HepG2 (cell line): Measurements from ENCODE around the gene TMEM187. TPM values are rescaled to one million over a fixed set of nuclear protein-coding genes. Genes with fewer than 3 reads are reported as not detected.

Experiments used
- ATAC-seq: fragments of 200-7000 bp; cut with Tn5 transposase; 3 replicates; pipeline ENCODE4 v1.9.1; 2020; ENCODE audit warnings: mild to moderate bottlenecking, moderate library complexity
- BruUV-seq: library from RNA; stranded (reverse); fragments of 400-500 nt; replicated peaks from 2 replicates; lab custom pipeline; 2021; lab: Mats Ljungman, UMichigan
- CTCF ChIA-PET: fragments of 300-600 bp; formaldehyde crosslinking; extraction: SDS; loops from one replicate; lab custom pipeline; 2021; ENCODE audit warnings: low total read pairs, inconsistent platforms, low intra/inter-chr PET ratio; lab: Yijun Ruan, JAX
- POLR2A ChIA-PET: fragments of 350-600 bp; sonication (Branson Sonifier 250); formaldehyde crosslinking; loops from one replicate; lab custom pipeline; 2020; ENCODE audit warnings: antibody characterized with exemption, inconsistent platforms; lab: Yijun Ruan, JAX
- DNase-seq: peaks from one replicate; pipeline ENCODE4 v3.0.0-alpha.2; 2015; ENCODE audit warnings: low spot score
- FAIRE-seq: peaks from 3 replicates; lab custom pipeline; 2011; peaks lifted over from hg19 to GRCh38; lab: Jason Lieb, UNC
- H2AFZ ChIP-seq: one replicate; pipeline ENCODE4 v1.6.1; 2011; ENCODE audit warnings: low read length, inconsistent platforms
- H3K27ac ChIP-seq: fragments of 300-600 bp; 3 replicates; pipeline ENCODE4 v1.8.0; 2011; ENCODE audit warnings: mixed run types, mild to moderate bottlenecking, mixed read lengths, low read length, inconsistent platforms; ENCODE audit not compliant: insufficient read depth; ENCODE audit errors: extremely low read length
- H3K27me3 ChIP-seq, 2 experiments: fragments of 200-600 bp in 1 of 2; 2 replicates in 1 of 2; 3 replicates in 1 of 2; pipeline versions ENCODE4 v1.6.0 to v1.8.0; 2011; ENCODE audit warnings: low read length in 2 of 2, mild to moderate bottlenecking in 2 of 2, moderate library complexity in 2 of 2, inconsistent platforms in 1 of 2; ENCODE audit not compliant: insufficient read depth in 2 of 2, control insufficient read depth in 1 of 2
- H3K36me3 ChIP-seq, 2 experiments: fragments of 200-600 bp in 1 of 2; replicated peaks in 1 of 2; 2 replicates in 1 of 2; 3 replicates in 1 of 2; pipeline versions ENCODE4 v1.5.1 to v1.8.0; 2011; ENCODE audit warnings: low read length in 2 of 2, inconsistent platforms in 1 of 2; ENCODE audit not compliant: insufficient read depth in 2 of 2, control insufficient read depth in 1 of 2
- H3K4me1 ChIP-seq: 2 replicates; pipeline ENCODE4 v1.5.1; 2012; ENCODE audit warnings: low read length, inconsistent platforms; ENCODE audit not compliant: insufficient read depth
- H3K4me2 ChIP-seq: 2 replicates; pipeline ENCODE4 v1.6.0; 2011; ENCODE audit warnings: low read depth, low read length, inconsistent platforms
- H3K4me3 ChIP-seq, 3 experiments: fragments of 200-600 bp in 1 of 3; sonication (generic), shearing (Covaris generic) in 1 of 3; replicated peaks in 1 of 3; 2 replicates each; pipeline ENCODE4 v1.5.1; 2011 to 2016; ENCODE audit warnings: low read length in 3 of 3, inconsistent platforms in 2 of 3, low read depth in 2 of 3, mild to moderate bottlenecking in 2 of 3, control low read depth in 1 of 3, mixed read lengths in 1 of 3; ENCODE audit not compliant: insufficient read depth in 1 of 3
- H3K79me2 ChIP-seq: one replicate; pipeline ENCODE4 v1.6.1; 2011; ENCODE audit warnings: low read length, inconsistent platforms; ENCODE audit not compliant: insufficient read depth
- H3K9ac ChIP-seq: 2 replicates; pipeline ENCODE4 v1.6.0; 2011; ENCODE audit warnings: mild to moderate bottlenecking, low read depth, low read length, inconsistent platforms; ENCODE audit not compliant: insufficient read depth
- H3K9me3 ChIP-seq: 2 replicates; pipeline ENCODE4 v1.5.1; 2012; ENCODE audit warnings: mild to moderate bottlenecking, low read length
- H4K20me1 ChIP-seq: 2 replicates; pipeline ENCODE4 v1.6.0; 2011; ENCODE audit warnings: inconsistent platforms, mild to moderate bottlenecking, low read length, moderate library complexity; ENCODE audit not compliant: insufficient read depth
- FOXA1 ChIP-seq, 2 experiments: fragments of 450-650 bp in 1 of 2; sonication (generic) in 1 of 2; formaldehyde crosslinking in 1 of 2; IDR thresholded peaks; 2 replicates each; pipeline versions ENCODE4 v1.4.0 to v1.6.1; 2016 to 2020; ENCODE audit warnings: missing genetic modification reagents in 1 of 2
- HOXD1 ChIP-seq: sonication (generic); formaldehyde crosslinking; IDR thresholded peaks from 2 replicates; pipeline ENCODE4 v1.5.0; 2020; ENCODE audit warnings: missing genetic modification reagents
- KDM6A ChIP-seq: IDR thresholded peaks from 2 replicates; pipeline ENCODE4 v1.6.1; 2016; ENCODE audit warnings: low read depth
- KMT2A ChIP-seq: sonication (generic); formaldehyde crosslinking; IDR thresholded peaks from 2 replicates; pipeline ENCODE4 v1.4.0; 2020; ENCODE audit warnings: missing genetic modification reagents
- NR3C1 ChIP-seq: sonication (generic); formaldehyde crosslinking; IDR thresholded peaks from 2 replicates; pipeline ENCODE4 v1.4.0; 2020; ENCODE audit warnings: missing genetic modification reagents
- PHF5A ChIP-seq: IDR thresholded peaks from one replicate; pipeline ENCODE4 v1.6.1; 2018; ENCODE audit warnings: low read depth, missing genetic modification reagents; ENCODE audit not compliant: unreplicated experiment
- RFXAP ChIP-seq: sonication (generic); formaldehyde crosslinking; IDR thresholded peaks from 2 replicates; pipeline ENCODE4 v1.4.0; 2020; ENCODE audit warnings: missing genetic modification reagents, borderline replicate concordance
- RNF219 ChIP-seq: sonication (generic); formaldehyde crosslinking; IDR thresholded peaks from 2 replicates; pipeline ENCODE4 v1.5.0; 2020; ENCODE audit warnings: mild to moderate bottlenecking, missing genetic modification reagents
- SMARCC2 ChIP-seq: fragments of 450-650 bp; IDR thresholded peaks from 2 replicates; pipeline ENCODE4 v1.6.1; 2017; ENCODE audit warnings: antibody characterized with exemption, mild to moderate bottlenecking
- TMF1 ChIP-seq: sonication (generic); formaldehyde crosslinking; IDR thresholded peaks from 2 replicates; pipeline ENCODE4 v1.8.1; 2022; ENCODE audit warnings: low read depth, missing genetic modification reagents
- XRCC5 ChIP-seq: fragments of 200-400 bp; formaldehyde crosslinking; optimal IDR thresholded peaks from 2 replicates; pipeline ENCODE3; 2017; ENCODE audit warnings: mild to moderate bottlenecking, low read length
- YEATS4 ChIP-seq: sonication (generic); formaldehyde crosslinking; IDR thresholded peaks from 2 replicates; pipeline ENCODE4 v1.4.0; 2020; ENCODE audit warnings: missing genetic modification reagents, borderline replicate concordance
- ZNF235 ChIP-seq: sonication (generic); formaldehyde crosslinking; IDR thresholded peaks from 2 replicates; pipeline ENCODE4 v1.8.1; 2023; ENCODE audit warnings: mild to moderate bottlenecking, missing genetic modification reagents, borderline replicate concordance
- ZNF34 ChIP-seq: sonication (generic); formaldehyde crosslinking; IDR thresholded peaks from 2 replicates; pipeline ENCODE4 v1.4.0; 2020; ENCODE audit warnings: mild to moderate bottlenecking, missing genetic modification reagents, borderline replicate concordance
- ZNF510 ChIP-seq: sonication (generic); formaldehyde crosslinking; IDR thresholded peaks from 2 replicates; pipeline ENCODE4 v1.4.0; 2020; ENCODE audit warnings: low read depth, mild to moderate bottlenecking, missing genetic modification reagents
- ZNF790 ChIP-seq: sonication (generic); formaldehyde crosslinking; IDR thresholded peaks from 2 replicates; pipeline ENCODE4 v1.8.0; 2022; ENCODE audit warnings: missing genetic modification reagents, mild to moderate bottlenecking, borderline replicate concordance
- WGBS: methylation state at CpG from one replicate; pipeline ENCODE4 v1.1.6; 2017; ENCODE audit warnings: low lambda C conversion rate; 5-methylcytosine and 5-hydroxymethylcytosine counted together
- in situ Hi-C: cut with HindIII; loops from 2 replicates; pipeline ENCODE4 v1.10.0; 2017; ENCODE audit warnings: low pct_unique_long_range_greater_than_20kb; ENCODE audit not compliant: extremely low pct_ligation_motif_present
- intact Hi-C: fragments of 100-400 bp; cut with micrococcal nuclease; formaldehyde crosslinking; loops from one replicate; pipeline ENCODE4 v1.10.0; 2022; ENCODE audit not compliant: unreplicated experiment
- polyA plus RNA-seq, 8 experiments: library from polyadenylated mRNA; depleted of rRNA in 3 of 8; stranded (reverse) in 7 of 8; unstranded in 1 of 8; fragments of >200 nt; fragmentation: Illumina TruSeq in 4 of 8; extraction: Trizol in 4 of 8; gene quantifications; 2 replicates each; pipeline versions ENCODE4 v1.2.1 to v1.2.3, GENCODE V29; 2011 to 2016; ENCODE audit warnings: low read depth in 4 of 8, missing spikeins in 1 of 8, mixed read lengths in 1 of 8; ENCODE audit not compliant: insufficient read depth in 1 of 8
- total RNA-seq, 5 experiments: library from RNA; depleted of rRNA; stranded (reverse); fragments of >200 nt; fragmentation: Illumina TruSeq; extraction: Trizol; gene quantifications; 2 replicates each; pipeline ENCODE4 v1.2.3, GENCODE V29; 2016; ENCODE audit warnings: low read depth in 1 of 5
- TF ChIP-seq, protein P1 (sequence below): sonication (generic); formaldehyde crosslinking; IDR thresholded peaks from 2 replicates; pipeline ENCODE4 v1.4.0; 2020; ENCODE audit warnings: missing genetic modification reagents
- TF ChIP-seq, protein P2 (sequence below): sonication (generic); formaldehyde crosslinking; IDR thresholded peaks from 2 replicates; pipeline ENCODE4 v1.4.0; 2020; ENCODE audit warnings: mild to moderate bottlenecking, low read depth, missing genetic modification reagents

Gene TMEM187
- total and polyA plus RNA-seq, 2 of the 13 experiments (the other 11 are each of a cell fraction or from before 2014, with no cell fraction given), result 2.2 to 6.2 TPM

GRCh38 chrX:153981771-153982533, 9.4 kb downstream of the TMEM187 start:
- no peaks in the 10 kb centered on the region for H3K9me3 ChIP-seq
- ATAC-seq (no peak), FAIRE-seq (no peak), DNase-seq (no peak)
- no peak overlapping the region for H3K9ac ChIP-seq
- CTCF ChIA-PET, result no interaction called here
- no peaks in the 10 kb centered on the region for H3K27me3 ChIP-seq
- no TSS peak for BruUV-seq
- no peaks in the 10 kb centered on the region for H4K20me1 ChIP-seq
- peaks cover 16% of the 10 kb centered on the region for H3K4me1 ChIP-seq
- POLR2A ChIA-PET, result no interaction called here
- no peak overlapping the region for H3K4me2 ChIP-seq
- 100% methylated on average over 7 of the region's 52 CpGs for WGBS
- H3K36me3 ChIP-seq, result no peaks in the 10 kb centered on the region
- TF ChIP-seq YEATS4 (CRISPR knock-in tag) (no peak), RNF219 (no peak), HOXD1 (CRISPR knock-in tag) (no peak), RFXAP (CRISPR knock-in tag) (no peak), SMARCC2 (no peak), ZNF34 (no peak), NR3C1 (CRISPR knock-in tag) (no peak), ZNF235 (no peak), ZNF790 (no peak), KDM6A (CRISPR knock-in tag) (no peak), TMF1 (CRISPR knock-in tag) (no peak), FOXA1 (IDR thresholded peaks at IDR 0.05) (no peak), FOXA1 (CRISPR knock-in tag; IDR thresholded peaks at IDR 0.05) (no peak), XRCC5 (no peak), ZNF510 (no peak), KMT2A (no peak), PHF5A (no peak)
- TF ChIP-seq, protein P1, sequence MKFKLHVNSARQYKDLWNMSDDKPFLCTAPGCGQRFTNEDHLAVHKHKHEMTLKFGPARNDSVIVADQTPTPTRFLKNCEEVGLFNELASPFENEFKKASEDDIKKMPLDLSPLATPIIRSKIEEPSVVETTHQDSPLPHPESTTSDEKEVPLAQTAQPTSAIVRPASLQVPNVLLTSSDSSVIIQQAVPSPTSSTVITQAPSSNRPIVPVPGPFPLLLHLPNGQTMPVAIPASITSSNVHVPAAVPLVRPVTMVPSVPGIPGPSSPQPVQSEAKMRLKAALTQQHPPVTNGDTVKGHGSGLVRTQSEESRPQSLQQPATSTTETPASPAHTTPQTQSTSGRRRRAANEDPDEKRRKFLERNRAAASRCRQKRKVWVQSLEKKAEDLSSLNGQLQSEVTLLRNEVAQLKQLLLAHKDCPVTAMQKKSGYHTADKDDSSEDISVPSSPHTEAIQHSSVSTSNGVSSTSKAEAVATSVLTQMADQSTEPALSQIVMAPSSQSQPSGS, result no peak
- TF ChIP-seq, protein P2, sequence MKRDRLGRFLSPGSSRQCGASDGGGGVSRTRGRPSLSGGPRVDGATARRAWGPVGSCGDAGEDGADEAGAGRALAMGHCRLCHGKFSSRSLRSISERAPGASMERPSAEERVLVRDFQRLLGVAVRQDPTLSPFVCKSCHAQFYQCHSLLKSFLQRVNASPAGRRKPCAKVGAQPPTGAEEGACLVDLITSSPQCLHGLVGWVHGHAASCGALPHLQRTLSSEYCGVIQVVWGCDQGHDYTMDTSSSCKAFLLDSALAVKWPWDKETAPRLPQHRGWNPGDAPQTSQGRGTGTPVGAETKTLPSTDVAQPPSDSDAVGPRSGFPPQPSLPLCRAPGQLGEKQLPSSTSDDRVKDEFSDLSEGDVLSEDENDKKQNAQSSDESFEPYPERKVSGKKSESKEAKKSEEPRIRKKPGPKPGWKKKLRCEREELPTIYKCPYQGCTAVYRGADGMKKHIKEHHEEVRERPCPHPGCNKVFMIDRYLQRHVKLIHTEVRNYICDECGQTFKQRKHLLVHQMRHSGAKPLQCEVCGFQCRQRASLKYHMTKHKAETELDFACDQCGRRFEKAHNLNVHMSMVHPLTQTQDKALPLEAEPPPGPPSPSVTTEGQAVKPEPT (CRISPR knock-in tag), result no peak
- in situ Hi-C loops, result no loop called here
- no peak overlapping the region for H2AFZ ChIP-seq
- intact Hi-C loops, result no loop called here
- no peak overlapping the region for H3K4me3 ChIP-seq
- H3K27ac ChIP-seq, result no peak overlapping the region
- no peaks in the 10 kb centered on the region for H3K79me2 ChIP-seq
